ENCODE measurements around the gene PHACTR2. TPM values are rescaled to one million over a fixed set of nuclear protein-coding genes. Genes with fewer than 3 reads are reported as not detected.

The PHACTR2 gene
- total RNA-seq, 2 donors from 2014 or later, result 42.5 to 46.9 TPM

GRCh38 chr6:143754204-143754603 is 76.4 kb downstream of the PHACTR2 start:
- no peak for DNase-seq
- H3K27ac ChIP-seq, result no peak overlapping the region
- no peak overlapping the region for H3K4me3 ChIP-seq
- no peaks in the 10 kb centered on the region for H3K9me3 ChIP-seq
- intact Hi-C loops (cut with DNase I), result no loop called here
- no peaks in the 10 kb centered on the region for H3K36me3 ChIP-seq
- no peak overlapping the region for H3K9ac ChIP-seq (ENCODE audit: low read depth in 2 of 2, low read length in 2 of 2)
- H3K27me3 ChIP-seq, result no peaks in the 10 kb centered on the region
- H3K4me1 ChIP-seq, result no peaks in the 10 kb centered on the region
- TF ChIP-seq CTCF (IDR thresholded peaks at IDR 0.05), result no peak

GRCh38 chr6:143755301-143755744 is 77.6 kb downstream of the PHACTR2 start:
- no peak for TF ChIP-seq CTCF (IDR thresholded peaks at IDR 0.05)
- Histone ChIP-seq H3K9ac (ENCODE audit: low read depth in 2 of 2, low read length in 2 of 2) (no peak overlapping the region), H3K9me3 (no peaks in the 10 kb centered on the region), H3K27ac (no peak overlapping the region), H3K4me1 (no peaks in the 10 kb centered on the region), H3K4me3 (no peak overlapping the region), H3K27me3 (no peaks in the 10 kb centered on the region), H3K36me3 (no peaks in the 10 kb centered on the region)
- DNase-seq, result peak; percentile 67
- intact Hi-C loops (cut with DNase I), result no loop called here

DNA sequence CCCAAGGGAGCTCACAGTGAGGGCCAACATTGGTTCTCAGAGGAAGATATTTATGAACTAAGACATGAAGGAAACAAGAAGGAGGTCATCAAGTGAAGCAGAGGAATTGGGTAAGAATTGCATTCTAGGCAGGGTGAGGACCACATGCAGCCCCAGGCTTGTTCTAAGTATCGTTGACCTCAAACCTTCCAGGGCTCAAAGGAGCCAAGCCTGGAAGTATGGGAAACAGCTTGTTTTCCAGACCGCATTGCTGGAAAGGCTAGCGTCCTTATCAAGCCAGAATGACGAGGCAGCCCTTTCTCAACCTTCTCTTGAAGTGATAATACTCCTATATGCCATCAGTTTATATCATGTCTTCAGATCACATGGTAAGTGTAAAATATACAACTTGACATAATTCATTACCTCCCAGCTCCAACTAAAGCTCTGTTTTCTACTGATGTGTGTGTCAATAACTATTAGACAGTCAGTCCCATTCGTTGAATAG is 79.6 kb downstream of the PHACTR2 start:
- Histone ChIP-seq H3K36me3 (no peaks in the 10 kb centered on the region), H3K9ac (ENCODE audit: low read depth in 2 of 2, low read length in 2 of 2) (no peak overlapping the region), H3K27ac (no peak overlapping the region), H3K9me3 (no peaks in the 10 kb centered on the region), H3K4me3 (no peak overlapping the region), H3K27me3 (no peaks in the 10 kb centered on the region), H3K4me1 (no peaks in the 10 kb centered on the region)
- DNase-seq, result no peak
- no peak for TF ChIP-seq CTCF (IDR thresholded peaks at IDR 0.05)
- intact Hi-C loops (cut with DNase I), result no loop called here

DNA sequence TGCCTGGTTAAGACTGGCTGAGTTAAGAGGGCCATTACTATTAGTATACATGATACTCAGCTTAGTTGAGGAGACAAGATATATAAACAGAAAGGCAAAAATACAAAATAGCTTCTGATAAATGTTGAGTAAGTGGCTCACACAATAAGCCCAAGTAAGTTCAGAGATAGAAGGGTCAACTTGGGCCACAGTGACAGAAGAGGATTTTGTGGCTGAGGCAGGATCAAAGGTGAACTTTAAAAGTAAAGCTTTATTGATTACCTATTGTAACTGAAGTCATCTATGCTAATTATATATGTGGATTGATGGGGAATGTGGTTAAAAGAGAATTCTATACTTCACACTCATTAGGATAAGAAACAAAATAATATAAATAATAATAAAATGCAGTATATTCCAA is 80.8 kb downstream of the PHACTR2 start:
- Histone ChIP-seq H3K9me3 (no peaks in the 10 kb centered on the region), H3K4me3 (no peak overlapping the region), H3K27me3 (no peaks in the 10 kb centered on the region), H3K27ac (no peak overlapping the region), H3K9ac (ENCODE audit: low read depth in 2 of 2, low read length in 2 of 2) (no peak overlapping the region), H3K4me1 (no peaks in the 10 kb centered on the region), H3K36me3 (no peaks in the 10 kb centered on the region)
- no peak for TF ChIP-seq CTCF (IDR thresholded peaks at IDR 0.05)
- intact Hi-C loops (cut with DNase I), result no loop called here
- no peak for DNase-seq

GRCh38 chr6:143759666-143760065 is 81.9 kb downstream of the PHACTR2 start:
- Histone ChIP-seq H3K36me3 (no peaks in the 10 kb centered on the region), H3K9ac (ENCODE audit: low read depth in 2 of 2, low read length in 2 of 2) (no peak overlapping the region), H3K27me3 (no peaks in the 10 kb centered on the region), H3K4me3 (no peak overlapping the region), H3K27ac (no peak overlapping the region), H3K9me3 (no peaks in the 10 kb centered on the region), H3K4me1 (no peaks in the 10 kb centered on the region)
- TF ChIP-seq CTCF (IDR thresholded peaks at IDR 0.05), result no peak
- DNase-seq, result no peak
- intact Hi-C loops (cut with DNase I), result loop anchor here (10.0 kb wide), 1 partner anchor 175 kb away; no protein-coding TSS in a partner anchor
